Type B pancreatic cell (in vitro differentiated cells): ENCODE measurements around the gene HTRA3. TPM values are rescaled to one million over a fixed set of nuclear protein-coding genes. Genes with fewer than 3 reads are reported as not detected.

ENCODE experiments used
- DNase-seq: peaks from one replicate; pipeline ENCODE4 v3.0.0; 2021; ENCODE audit warnings: mixed read lengths; ENCODE audit not compliant: unreplicated experiment; ENCODE audit errors: extremely low spot score
- H3K27ac Mint-ChIP-seq: 2 replicates; pipeline ENCODE4 v1.8.0; 2021; ENCODE audit warnings: mild to moderate bottlenecking, mixed read lengths
- H3K27me3 Mint-ChIP-seq: 2 replicates; pipeline ENCODE4 v1.8.0; 2021; ENCODE audit warnings: mixed read lengths
- H3K36me3 Mint-ChIP-seq: 2 replicates; pipeline ENCODE4 v1.8.0; 2021; ENCODE audit warnings: mixed read lengths
- H3K4me1 Mint-ChIP-seq: one replicate; pipeline ENCODE4 v1.8.0; 2021; ENCODE audit warnings: mixed read lengths; ENCODE audit not compliant: unreplicated experiment
- H3K4me3 Mint-ChIP-seq: 2 replicates; pipeline ENCODE4 v1.8.0; 2021; ENCODE audit warnings: mild to moderate bottlenecking, mixed read lengths
- H3K9me3 Mint-ChIP-seq: 2 replicates; pipeline ENCODE4 v1.8.0; 2021; ENCODE audit warnings: mixed read lengths
- total RNA-seq: library from RNA; stranded (reverse); gene quantifications from 2 replicates; pipeline ENCODE4 v1.2.1, GENCODE V29; 2021; ENCODE audit warnings: low replicate concordance
- TF ChIP-seq, protein P1 (sequence below): fragments of 200-600 bp; sonication (generic); conservative IDR thresholded peaks from 2 replicates; pipeline ENCODE4 v1.5.0; 2021; ENCODE audit warnings: antibody characterized with exemption, mild to moderate bottlenecking

Gene HTRA3
- total RNA-seq, 1 donor from 2014 or later = 4.4 TPM

DNA sequence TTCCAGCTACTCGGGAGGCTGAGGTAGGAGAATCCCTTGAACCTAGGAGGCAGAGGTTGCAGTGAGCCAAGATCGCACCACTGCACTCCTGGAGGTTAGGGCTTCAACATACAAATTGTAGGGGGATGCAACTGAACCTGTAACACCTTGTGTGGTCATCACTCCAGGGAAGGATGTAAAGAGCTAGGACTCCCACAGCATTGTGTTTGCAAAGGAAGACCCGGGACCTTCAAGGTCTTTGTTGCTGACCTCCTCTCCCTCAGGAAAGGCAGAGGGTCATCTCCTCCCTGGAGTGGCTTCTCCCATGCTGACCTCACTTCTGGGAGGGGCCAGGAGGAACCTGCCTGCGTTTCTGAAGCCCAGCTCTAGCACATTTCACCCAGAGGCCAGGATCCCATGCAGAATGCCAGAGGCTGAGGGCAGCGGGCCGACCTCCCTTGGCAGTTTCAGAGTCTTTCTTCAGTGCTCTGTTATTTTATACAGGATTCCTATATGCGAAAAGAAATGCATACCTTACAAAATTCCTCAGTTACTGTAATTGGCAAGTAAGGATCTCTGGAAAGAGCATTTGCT, 80.2 kb downstream of the HTRA3 start:
- peak; percentile 54 for DNase-seq
- H3K9me3 Mint-ChIP-seq = peaks cover 5% of the 10 kb centered on the region
- H3K36me3 Mint-ChIP-seq = peaks cover 3% of the 10 kb centered on the region
- TF ChIP-seq, protein P1, sequence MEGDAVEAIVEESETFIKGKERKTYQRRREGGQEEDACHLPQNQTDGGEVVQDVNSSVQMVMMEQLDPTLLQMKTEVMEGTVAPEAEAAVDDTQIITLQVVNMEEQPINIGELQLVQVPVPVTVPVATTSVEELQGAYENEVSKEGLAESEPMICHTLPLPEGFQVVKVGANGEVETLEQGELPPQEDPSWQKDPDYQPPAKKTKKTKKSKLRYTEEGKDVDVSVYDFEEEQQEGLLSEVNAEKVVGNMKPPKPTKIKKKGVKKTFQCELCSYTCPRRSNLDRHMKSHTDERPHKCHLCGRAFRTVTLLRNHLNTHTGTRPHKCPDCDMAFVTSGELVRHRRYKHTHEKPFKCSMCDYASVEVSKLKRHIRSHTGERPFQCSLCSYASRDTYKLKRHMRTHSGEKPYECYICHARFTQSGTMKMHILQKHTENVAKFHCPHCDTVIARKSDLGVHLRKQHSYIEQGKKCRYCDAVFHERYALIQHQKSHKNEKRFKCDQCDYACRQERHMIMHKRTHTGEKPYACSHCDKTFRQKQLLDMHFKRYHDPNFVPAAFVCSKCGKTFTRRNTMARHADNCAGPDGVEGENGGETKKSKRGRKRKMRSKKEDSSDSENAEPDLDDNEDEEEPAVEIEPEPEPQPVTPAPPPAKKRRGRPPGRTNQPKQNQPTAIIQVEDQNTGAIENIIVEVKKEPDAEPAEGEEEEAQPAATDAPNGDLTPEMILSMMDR = no peak
- no peak overlapping the region for H3K4me3 Mint-ChIP-seq
- H3K4me1 Mint-ChIP-seq = peaks cover 13% of the 10 kb centered on the region
- no peaks in the 10 kb centered on the region for H3K27me3 Mint-ChIP-seq
- no peak overlapping the region for H3K27ac Mint-ChIP-seq

DNA sequence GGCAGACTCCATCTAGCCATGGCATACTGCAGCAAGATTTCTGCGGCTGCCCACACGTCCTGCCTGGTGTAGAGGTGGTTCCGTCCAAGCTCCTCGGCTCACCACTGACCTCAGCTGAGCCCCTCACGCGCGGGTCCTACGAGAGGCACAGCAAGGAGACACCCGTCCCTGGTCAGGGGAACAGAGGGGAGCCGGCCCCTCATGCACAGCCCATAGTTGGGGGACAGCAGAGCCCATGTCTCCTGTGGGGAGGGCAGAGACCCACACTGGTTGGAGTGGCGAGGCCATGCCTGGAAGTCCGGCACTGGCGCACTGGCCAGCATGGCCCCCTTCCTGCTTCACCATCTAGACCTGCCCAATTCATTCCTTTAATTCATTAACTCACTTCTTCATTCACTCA, 80.8 kb downstream of the HTRA3 start:
- peaks cover 6% of the 10 kb centered on the region for H3K9me3 Mint-ChIP-seq
- TF ChIP-seq, protein P1 = no peak
- no peak overlapping the region for H3K27ac Mint-ChIP-seq
- H3K36me3 Mint-ChIP-seq = peaks cover 3% of the 10 kb centered on the region
- no peak overlapping the region for H3K4me3 Mint-ChIP-seq
- DNase-seq = peak; percentile 56
- H3K4me1 Mint-ChIP-seq = peaks cover 18% of the 10 kb centered on the region
- no peaks in the 10 kb centered on the region for H3K27me3 Mint-ChIP-seq

DNA sequence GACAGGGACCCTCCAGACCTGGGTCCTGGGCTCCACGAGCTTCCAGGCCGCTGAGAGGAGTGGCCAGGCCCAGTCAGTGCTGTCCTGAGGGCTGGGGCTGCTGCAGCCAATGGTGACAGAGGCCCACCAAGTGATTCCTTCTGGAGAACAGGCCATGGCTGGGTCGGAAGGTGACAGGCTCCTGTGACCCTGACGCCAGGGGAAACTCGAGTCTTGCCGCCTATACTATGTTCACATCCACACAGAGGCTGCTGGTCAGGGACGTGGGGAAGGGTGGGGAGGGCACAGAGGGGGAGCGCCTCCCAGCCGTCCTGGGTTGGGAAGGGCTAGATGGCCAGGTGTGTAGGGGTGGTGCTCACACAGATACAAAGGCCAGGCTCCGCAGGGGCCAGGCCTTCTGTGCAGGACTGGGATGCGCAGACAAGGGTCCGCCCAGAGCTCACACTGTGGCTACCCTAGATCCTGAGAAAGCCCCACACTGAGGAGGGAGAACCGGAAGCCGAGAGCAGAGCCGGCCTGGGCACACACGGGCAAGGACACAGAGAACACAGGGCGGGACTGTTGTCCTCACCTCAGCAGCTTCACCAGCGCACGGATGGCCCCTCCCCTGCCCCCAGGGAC, 81.4 kb downstream of the HTRA3 start:
- Mint-ChIP-seq H3K9me3 (peaks cover 6% of the 10 kb centered on the region), H3K36me3 (peaks cover 3% of the 10 kb centered on the region), H3K4me3 (no peak overlapping the region), H3K4me1 (peaks cover 18% of the 10 kb centered on the region), H3K27me3 (no peaks in the 10 kb centered on the region), H3K27ac (no peak overlapping the region)
- peak; percentile 52 for DNase-seq
- TF ChIP-seq, protein P1 = no peak

DNA sequence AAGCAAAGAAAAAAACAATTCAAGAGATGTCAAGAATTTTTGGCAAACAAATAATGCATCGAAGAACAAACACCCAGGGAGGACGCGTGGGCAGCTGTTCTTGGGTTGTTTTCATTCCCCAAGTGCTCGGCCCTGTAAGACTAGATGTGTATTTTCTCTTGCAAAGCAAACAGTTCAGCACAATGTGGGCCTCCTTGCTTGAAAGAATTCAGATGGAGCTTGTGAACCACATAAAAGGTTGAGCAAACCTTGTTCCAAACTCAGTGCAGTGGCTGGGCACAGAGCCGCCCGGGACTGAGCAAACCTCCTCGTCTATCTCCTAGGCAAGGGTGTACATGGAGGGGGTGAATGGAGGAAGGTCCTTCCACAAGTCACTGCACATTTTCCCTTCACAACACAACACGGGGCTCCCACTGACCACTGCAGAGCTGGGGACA, 82.4 kb downstream of the HTRA3 start:
- H3K36me3 Mint-ChIP-seq = peaks cover 3% of the 10 kb centered on the region
- no peak overlapping the region for H3K4me3 Mint-ChIP-seq
- TF ChIP-seq, protein P1 = no peak
- no peaks in the 10 kb centered on the region for H3K27me3 Mint-ChIP-seq
- no peak overlapping the region for H3K27ac Mint-ChIP-seq
- H3K4me1 Mint-ChIP-seq = peaks cover 18% of the 10 kb centered on the region
- DNase-seq = no peak
- H3K9me3 Mint-ChIP-seq = peaks cover 6% of the 10 kb centered on the region

DNA sequence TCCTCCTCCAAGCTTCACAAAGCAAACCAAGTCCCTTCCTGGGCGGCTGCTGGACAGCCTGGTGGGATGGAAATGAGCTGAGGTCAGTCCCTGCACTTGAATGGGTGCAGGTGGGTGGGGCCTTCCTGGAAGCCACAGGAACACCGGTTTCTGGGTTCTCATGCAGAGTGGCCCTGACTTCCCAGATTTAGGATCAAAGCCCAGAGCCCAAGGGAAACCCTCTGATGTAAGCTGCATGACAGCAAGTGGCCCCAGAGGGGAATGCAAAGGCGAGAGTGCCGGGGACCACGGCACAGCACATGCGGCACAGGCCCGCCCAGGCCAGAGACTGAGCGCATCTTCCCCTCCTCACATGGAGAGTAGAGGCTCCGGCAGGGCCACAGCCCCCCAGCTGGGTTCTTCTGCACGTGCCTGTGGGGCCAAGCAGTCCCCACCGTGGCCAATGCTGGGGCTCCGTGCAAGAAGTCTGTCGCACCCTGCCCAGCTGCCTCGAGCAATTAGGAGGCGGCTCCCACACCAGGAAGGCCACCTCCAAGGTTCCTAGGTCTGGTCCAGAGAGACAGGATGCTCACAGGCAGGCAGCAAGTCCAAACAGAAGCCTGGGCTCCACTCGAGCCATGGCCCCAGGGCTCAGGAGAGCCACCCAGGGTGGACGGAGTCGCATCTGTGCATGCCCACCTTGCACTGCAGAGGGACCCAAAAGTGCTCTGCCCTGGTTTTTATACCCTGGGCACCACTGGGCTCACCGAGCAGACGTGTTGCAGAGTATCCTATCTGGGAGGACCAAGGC, 83.0 kb downstream of the HTRA3 start:
- Mint-ChIP-seq H3K27me3 (no peaks in the 10 kb centered on the region), H3K4me3 (no peak overlapping the region), H3K36me3 (peaks cover 3% of the 10 kb centered on the region), H3K9me3 (peaks cover 6% of the 10 kb centered on the region), H3K4me1 (peaks cover 19% of the 10 kb centered on the region), H3K27ac (no peak overlapping the region)
- TF ChIP-seq, protein P1 = no peak
- DNase-seq = peak; percentile 59
